ENCODE data around the gene ARMC6. TPM values are rescaled to one million over a fixed set of nuclear protein-coding genes. Genes with fewer than 3 reads are reported as not detected.

ARMC6 gene
- 10 to 100 TPM; 11.3 to 41.0 (median 21.9) TPM for total RNA-seq

GRCh38 chr19:19033426-19034203 lies at the start of gene ARMC6, which contains the start of gene SUGP2:
Gene ARMC6 (plus strand): TSS chr19:19033603. CDS start chr19:19034210, 607 bp downstream.
Gene SUGP2 (minus strand): TSS chr19:19033517. CDS start chr19:19031071, 2,446 bp downstream.
- DNase-seq (ENCODE audit: low spot score in 2 of 2) = peak; percentile 68 to 96
- H3K4me3 ChIP-seq (ENCODE audit: low read depth, poor library complexity, severe bottlenecking) = peak within 1 kb of the TSS; percentile 52
- intact Hi-C loops (cut with DNase I; ENCODE audit: low total_unique reads) = no loop called here
- TF ChIP-seq POLR2A (IDR thresholded peaks at IDR 0.05) = no peak
- TF ChIP-seq, protein P1, sequence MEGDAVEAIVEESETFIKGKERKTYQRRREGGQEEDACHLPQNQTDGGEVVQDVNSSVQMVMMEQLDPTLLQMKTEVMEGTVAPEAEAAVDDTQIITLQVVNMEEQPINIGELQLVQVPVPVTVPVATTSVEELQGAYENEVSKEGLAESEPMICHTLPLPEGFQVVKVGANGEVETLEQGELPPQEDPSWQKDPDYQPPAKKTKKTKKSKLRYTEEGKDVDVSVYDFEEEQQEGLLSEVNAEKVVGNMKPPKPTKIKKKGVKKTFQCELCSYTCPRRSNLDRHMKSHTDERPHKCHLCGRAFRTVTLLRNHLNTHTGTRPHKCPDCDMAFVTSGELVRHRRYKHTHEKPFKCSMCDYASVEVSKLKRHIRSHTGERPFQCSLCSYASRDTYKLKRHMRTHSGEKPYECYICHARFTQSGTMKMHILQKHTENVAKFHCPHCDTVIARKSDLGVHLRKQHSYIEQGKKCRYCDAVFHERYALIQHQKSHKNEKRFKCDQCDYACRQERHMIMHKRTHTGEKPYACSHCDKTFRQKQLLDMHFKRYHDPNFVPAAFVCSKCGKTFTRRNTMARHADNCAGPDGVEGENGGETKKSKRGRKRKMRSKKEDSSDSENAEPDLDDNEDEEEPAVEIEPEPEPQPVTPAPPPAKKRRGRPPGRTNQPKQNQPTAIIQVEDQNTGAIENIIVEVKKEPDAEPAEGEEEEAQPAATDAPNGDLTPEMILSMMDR (IDR thresholded peaks at IDR 0.05) = no peak
- 0% methylated on average over 34 to 70 of the region's 94 CpGs for WGBS, 2 donors

DNA sequence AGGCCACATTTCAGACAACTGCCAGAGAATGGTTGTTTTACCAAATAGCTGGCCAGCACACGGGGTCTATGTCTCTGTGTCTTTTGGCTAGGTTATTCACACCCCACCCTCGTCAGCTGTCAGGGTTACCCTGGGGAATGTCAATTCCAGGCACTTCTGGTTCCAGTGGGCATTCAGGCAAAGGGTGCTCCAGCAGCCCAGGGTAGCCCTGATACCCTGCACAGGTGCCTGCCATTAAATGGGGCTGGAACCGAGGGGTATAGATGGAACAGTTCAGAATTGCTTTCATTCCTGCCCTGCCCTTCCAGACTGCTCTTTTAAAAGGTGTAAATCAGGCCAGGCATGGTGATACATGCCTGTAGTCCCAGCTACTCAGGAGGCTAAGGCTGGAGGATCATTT lies 49.2 kb upstream of the ARMC6 start:
- intact Hi-C loops (cut with DNase I; ENCODE audit: low total_unique reads) = no loop called here
- no peak for TF ChIP-seq POLR2A (IDR thresholded peaks at IDR 0.05)
- TF ChIP-seq, protein P1 (IDR thresholded peaks at IDR 0.05) = no peak
- WGBS, 2 donors = 52 to 86% methylated on average over 3 of the region's 3 CpGs

GRCh38 chr19:18985257-18985656 lies 48.1 kb upstream of the ARMC6 start:
- peak in 1 of 2 donors; percentile 24 for DNase-seq (ENCODE audit: low spot score in 2 of 2)
- WGBS, 2 donors = 55 to 60% methylated on average over 7 of the region's 7 CpGs
- no peak overlapping the region for H3K4me3 ChIP-seq (ENCODE audit: low read depth, poor library complexity, severe bottlenecking)
- intact Hi-C loops (cut with DNase I; ENCODE audit: low total_unique reads) = no loop called here
- TF ChIP-seq, protein P1 (IDR thresholded peaks at IDR 0.05) = no peak
- no peak for TF ChIP-seq POLR2A (IDR thresholded peaks at IDR 0.05)

More for the DNA sequence above, 49.2 kb upstream of the ARMC6 start:
- DNase-seq (ENCODE audit: low spot score in 2 of 2) = no peak
- no peak overlapping the region for H3K4me3 ChIP-seq (ENCODE audit: low read depth, poor library complexity, severe bottlenecking)

DNA sequence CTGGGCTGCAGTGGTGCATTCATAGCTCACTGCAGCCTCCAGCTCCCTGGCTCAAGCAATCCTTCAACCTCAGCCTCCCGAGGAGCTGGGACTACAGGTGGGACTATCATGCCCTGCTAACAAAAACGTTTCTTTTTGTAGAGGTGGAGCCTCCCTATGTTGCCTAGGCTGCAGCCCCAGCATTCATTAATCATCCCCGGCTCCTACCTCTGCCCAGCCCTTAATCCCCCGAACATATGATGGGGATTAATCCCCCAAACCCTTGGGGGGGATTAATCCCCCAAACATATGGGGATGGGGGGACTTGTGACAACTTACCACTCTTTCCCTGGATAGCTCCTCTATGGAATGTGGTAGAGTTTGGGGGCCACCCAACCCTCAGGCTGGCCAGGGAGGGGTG lies 45.9 kb upstream of the ARMC6 start:
- no peak for DNase-seq (ENCODE audit: low spot score in 2 of 2)
- H3K4me3 ChIP-seq (ENCODE audit: low read depth, poor library complexity, severe bottlenecking) = no peak overlapping the region
- intact Hi-C loops (cut with DNase I; ENCODE audit: low total_unique reads) = no loop called here
- WGBS, 2 donors = 45 to 52% methylated on average over 4 of the region's 4 CpGs
- no peak for TF ChIP-seq POLR2A (IDR thresholded peaks at IDR 0.05)
- TF ChIP-seq, protein P1 (IDR thresholded peaks at IDR 0.05) = no peak

GRCh38 chr19:18989316-18989715 lies 44.1 kb upstream of the ARMC6 start:
- H3K4me3 ChIP-seq (ENCODE audit: low read depth, poor library complexity, severe bottlenecking) = no peak overlapping the region
- intact Hi-C loops (cut with DNase I; ENCODE audit: low total_unique reads) = no loop called here
- DNase-seq (ENCODE audit: low spot score in 2 of 2) = no peak
- TF ChIP-seq, protein P1 (IDR thresholded peaks at IDR 0.05) = no peak
- TF ChIP-seq POLR2A (IDR thresholded peaks at IDR 0.05) = no peak
- 29 to 32% methylated on average over 10 of the region's 10 CpGs for WGBS, 2 donors
